ENCODE data around the gene CDC25B. TPM values are rescaled to one million over a fixed set of nuclear protein-coding genes. Genes with fewer than 3 reads are reported as not detected.

The CDC25B gene
- total and polyA plus RNA-seq, 2 donors (not counting 3 experiments of a cell fraction or from before 2014, with no cell fraction given): 46.7 to 76.5 TPM

DNA sequence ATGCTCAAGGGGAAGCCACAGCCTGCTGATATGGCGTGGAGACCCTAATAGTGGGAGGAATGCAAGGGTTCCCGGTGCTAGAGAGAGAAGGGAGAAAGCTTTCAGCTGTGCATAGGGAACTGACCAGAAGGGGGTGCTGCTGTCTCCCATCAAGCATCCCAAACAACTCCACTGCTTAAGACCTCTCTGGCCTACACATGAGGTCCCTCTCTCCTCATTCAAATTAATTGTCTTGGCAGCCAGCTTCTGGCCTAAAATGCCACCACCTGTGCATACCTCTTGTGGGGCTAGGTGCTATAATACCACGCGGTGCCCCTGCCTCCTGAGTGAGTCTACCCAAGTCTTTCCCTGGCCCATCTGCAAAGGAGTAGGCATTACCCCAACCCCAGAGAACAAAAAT is 43.0 kb upstream of the CDC25B start:
- Histone ChIP-seq H3K9ac (replicated peaks; ENCODE audit: extremely low read depth, insufficient read depth, low read length) (no peak overlapping the region), H3K4me1 (ENCODE audit: control insufficient read depth, extremely low read depth, insufficient read depth, low read length) (no peaks in the 10 kb centered on the region), H2AFZ (ENCODE audit: low read depth, low read length) (no peak overlapping the region), H3K4me3 (replicated peaks in 1 of 3; ENCODE audit: insufficient read depth in 1 of 3, low read depth in 1 of 3, low read length in 3 of 3) (no peak overlapping the region), H3K9me1 (replicated peaks; ENCODE audit: control insufficient read depth, extremely low read depth, insufficient read depth, low read length) (no peaks in the 10 kb centered on the region), H3K4me2 (ENCODE audit: insufficient read depth, low read length) (no peak overlapping the region), H3K27ac (ENCODE audit: insufficient read depth, low read depth, low read length) (no peak overlapping the region), H3K9me3 (replicated peaks; ENCODE audit: control insufficient read depth, insufficient read depth, low read length) (no peaks in the 10 kb centered on the region), H4K20me1 (replicated peaks; ENCODE audit: control insufficient read depth, extremely low read depth, insufficient read depth, low read length) (no peaks in the 10 kb centered on the region), H3K79me2 (ENCODE audit: control insufficient read depth, insufficient read depth, low read length) (no peaks in the 10 kb centered on the region), H3K36me3 (ENCODE audit: control insufficient read depth in 2 of 2, extremely low read depth in 1 of 2, insufficient read depth in 2 of 2, low read length in 2 of 2) (peaks cover 0 to 10% of the 10 kb centered on the region in 2 experiments), H3K27me3 (ENCODE audit: control insufficient read depth in 2 of 2, insufficient read depth in 2 of 2, low read length in 2 of 2) (no peaks in the 10 kb centered on the region)
- intact Hi-C loops (cut with micrococcal nuclease) (loop anchor here (1.0 to 5.0 kb wide), 5 partner anchors 15 to 102 kb away; partner anchors contain the start of gene SPEF1), dilution Hi-C loops (cut with MboI; ENCODE audit: extremely low pct_ligation_motif_present, low sequenced_read_pairs) (no loop called here)
- DNase-seq (ENCODE audit: low read depth, low spot score): peak; percentile 66
- CTCF ChIA-PET: interaction anchor here (0.7 to 5.7 kb wide), 24 partner anchors 10 to 473 kb away, joined by 3 to 76 read pairs (median 7); partner anchors contain the start of genes ADISSP, AP5S1, CENPB and HSPA12B
- POLR2A ChIA-PET: no interaction called here
- peak; percentile 88 for FAIRE-seq
- TF ChIP-seq POLR2A (IDR thresholded peaks at IDR 0.05; ENCODE audit: low read depth, low read length): peak; percentile 55
- TF ChIP-seq, protein P1, sequence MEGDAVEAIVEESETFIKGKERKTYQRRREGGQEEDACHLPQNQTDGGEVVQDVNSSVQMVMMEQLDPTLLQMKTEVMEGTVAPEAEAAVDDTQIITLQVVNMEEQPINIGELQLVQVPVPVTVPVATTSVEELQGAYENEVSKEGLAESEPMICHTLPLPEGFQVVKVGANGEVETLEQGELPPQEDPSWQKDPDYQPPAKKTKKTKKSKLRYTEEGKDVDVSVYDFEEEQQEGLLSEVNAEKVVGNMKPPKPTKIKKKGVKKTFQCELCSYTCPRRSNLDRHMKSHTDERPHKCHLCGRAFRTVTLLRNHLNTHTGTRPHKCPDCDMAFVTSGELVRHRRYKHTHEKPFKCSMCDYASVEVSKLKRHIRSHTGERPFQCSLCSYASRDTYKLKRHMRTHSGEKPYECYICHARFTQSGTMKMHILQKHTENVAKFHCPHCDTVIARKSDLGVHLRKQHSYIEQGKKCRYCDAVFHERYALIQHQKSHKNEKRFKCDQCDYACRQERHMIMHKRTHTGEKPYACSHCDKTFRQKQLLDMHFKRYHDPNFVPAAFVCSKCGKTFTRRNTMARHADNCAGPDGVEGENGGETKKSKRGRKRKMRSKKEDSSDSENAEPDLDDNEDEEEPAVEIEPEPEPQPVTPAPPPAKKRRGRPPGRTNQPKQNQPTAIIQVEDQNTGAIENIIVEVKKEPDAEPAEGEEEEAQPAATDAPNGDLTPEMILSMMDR (IDR thresholded peaks at IDR 0.05; ENCODE audit: extremely low read depth in 1 of 2, insufficient read depth in 1 of 2, low read depth in 1 of 2, low read length in 2 of 2): peak; percentile 79 to 89
- TF ChIP-seq FOS (IDR thresholded peaks at IDR 0.05; ENCODE audit: borderline replicate concordance, insufficient read depth, low read length): no peak
- TF ChIP-seq JUN (IDR thresholded peaks at IDR 0.05; ENCODE audit: borderline replicate concordance, insufficient read depth, insufficient read length, low read depth): no peak
- TF ChIP-seq MYC (IDR thresholded peaks at IDR 0.05; ENCODE audit: low read depth, low read length): no peak
- no TSS peak for BruUV-seq (replicated peaks)
